ENCODE data around the gene PTTG2. TPM values are rescaled to one million over a fixed set of nuclear protein-coding genes. Genes with fewer than 3 reads are reported as not detected.

The PTTG2 gene
- total RNA-seq, 4 donors from 2014 or later = not detected

- Histone ChIP-seq H3K27ac (peak overlapping the region; percentile 92), H3K9me3 (no peaks in the 10 kb centered on the region), H3K4me3 (peak overlapping the region; percentile 86), H3K4me1 (peaks cover 15% of the 10 kb centered on the region), H3K27me3 (no peaks in the 10 kb centered on the region), H3K36me3 (no peaks in the 10 kb centered on the region)
- 46% methylated on average over 3 of the region's 3 CpGs for WGBS
- no peak for TF ChIP-seq POLR2AphosphoS5 (IDR thresholded peaks at IDR 0.05)
- DNase-seq (ENCODE audit: low spot score in 2 of 2) = no peak
Measured at GRCh38 chr4:37976507-37976906, 16.3 kb downstream of the PTTG2 start.

GRCh38 chr4:37976991-37977470, 16.8 kb downstream of the PTTG2 start:
- WGBS = 4% methylated on average over 12 of the region's 50 CpGs
- H3K27me3 ChIP-seq = no peaks in the 10 kb centered on the region
- H3K27ac ChIP-seq = peak overlapping the region; percentile 92
- H3K9me3 ChIP-seq = no peaks in the 10 kb centered on the region
- H3K4me3 ChIP-seq = peak overlapping the region; percentile 86
- DNase-seq (ENCODE audit: low spot score in 2 of 2) = peak; percentile 84 to 87
- TF ChIP-seq POLR2AphosphoS5 (IDR thresholded peaks at IDR 0.05) = no peak
- no peak for TF ChIP-seq EP300 (IDR thresholded peaks at IDR 0.05)
- no peak for TF ChIP-seq POLR2A (IDR thresholded peaks at IDR 0.05)
- no peak for TF ChIP-seq CTCF (IDR thresholded peaks at IDR 0.05)
- H3K36me3 ChIP-seq = no peaks in the 10 kb centered on the region
- peaks cover 15% of the 10 kb centered on the region for H3K4me1 ChIP-seq

GRCh38 chr4:37977471-37978247, 17.5 kb downstream of the PTTG2 start:
- Histone ChIP-seq H3K4me1 (peaks cover 21% of the 10 kb centered on the region), H3K36me3 (no peaks in the 10 kb centered on the region), H3K9me3 (no peaks in the 10 kb centered on the region), H3K27me3 (no peaks in the 10 kb centered on the region), H3K4me3 (peak overlapping the region; percentile 86), H3K27ac (peak overlapping the region; percentile 92)
- TF ChIP-seq POLR2A (IDR thresholded peaks at IDR 0.05) = peak in 1 of 2 donors; percentile 16
- no peak for TF ChIP-seq EP300 (IDR thresholded peaks at IDR 0.05)
- no peak for TF ChIP-seq POLR2AphosphoS5 (IDR thresholded peaks at IDR 0.05)
- TF ChIP-seq CTCF (IDR thresholded peaks at IDR 0.05) = peak; percentile 42
- peak; percentile 81 to 88 for DNase-seq (ENCODE audit: low spot score in 2 of 2)
- WGBS = under 1% methylated on average over 20 of the region's 74 CpGs

GRCh38 chr4:37978248-37978924, 18.2 kb downstream of the PTTG2 start:
- H3K4me1 ChIP-seq = peaks cover 23% of the 10 kb centered on the region
- WGBS = 54% methylated on average over 11 of the region's 11 CpGs

DNA sequence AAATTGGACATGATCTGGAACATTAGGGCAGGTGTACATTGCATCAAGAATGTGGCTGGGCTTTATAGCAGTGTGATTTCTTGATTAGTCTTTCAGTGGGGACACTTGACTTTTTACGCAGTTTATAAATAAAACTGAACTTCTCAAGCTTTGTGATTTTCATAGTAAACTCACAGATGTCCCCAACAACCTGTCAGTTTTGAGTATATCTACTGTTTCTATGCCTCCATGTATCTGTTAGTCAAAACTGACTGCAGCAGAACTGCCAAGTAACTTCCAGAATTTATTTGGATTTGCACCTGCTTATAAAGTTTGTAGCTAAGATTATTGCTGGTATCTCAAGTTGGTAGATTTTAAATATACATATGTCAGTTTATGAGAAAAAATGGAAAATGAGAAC, 20.0 kb downstream of the PTTG2 start:
- no peak overlapping the region for H3K27ac ChIP-seq
- H3K4me3 ChIP-seq = no peak overlapping the region
- DNase-seq (ENCODE audit: low spot score in 2 of 2) = no peak
- no peaks in the 10 kb centered on the region for H3K9me3 ChIP-seq
- TF ChIP-seq POLR2AphosphoS5 (IDR thresholded peaks at IDR 0.05) (no peak), EP300 (IDR thresholded peaks at IDR 0.05) (no peak), POLR2A (IDR thresholded peaks at IDR 0.05) (no peak), CTCF (IDR thresholded peaks at IDR 0.05) (no peak)
- H3K4me1 ChIP-seq = peaks cover 23% of the 10 kb centered on the region
- H3K27me3 ChIP-seq = no peaks in the 10 kb centered on the region
- no peaks in the 10 kb centered on the region for H3K36me3 ChIP-seq
- WGBS = 100% methylated on average over 1 of the region's 1 CpG

More at GRCh38 chr4:37978248-37978924, 18.2 kb downstream of the PTTG2 start:
- no peak for DNase-seq (ENCODE audit: low spot score in 2 of 2)
- peak overlapping the region; percentile 86 for H3K4me3 ChIP-seq
- H3K9me3 ChIP-seq = no peaks in the 10 kb centered on the region
- H3K36me3 ChIP-seq = no peaks in the 10 kb centered on the region
- TF ChIP-seq POLR2AphosphoS5 (IDR thresholded peaks at IDR 0.05) (no peak), POLR2A (IDR thresholded peaks at IDR 0.05) (no peak), EP300 (IDR thresholded peaks at IDR 0.05) (no peak), CTCF (IDR thresholded peaks at IDR 0.05) (no peak)
- no peak overlapping the region for H3K27ac ChIP-seq
- no peaks in the 10 kb centered on the region for H3K27me3 ChIP-seq
